Measurements from ENCODE around the gene PMM2.

DNA sequence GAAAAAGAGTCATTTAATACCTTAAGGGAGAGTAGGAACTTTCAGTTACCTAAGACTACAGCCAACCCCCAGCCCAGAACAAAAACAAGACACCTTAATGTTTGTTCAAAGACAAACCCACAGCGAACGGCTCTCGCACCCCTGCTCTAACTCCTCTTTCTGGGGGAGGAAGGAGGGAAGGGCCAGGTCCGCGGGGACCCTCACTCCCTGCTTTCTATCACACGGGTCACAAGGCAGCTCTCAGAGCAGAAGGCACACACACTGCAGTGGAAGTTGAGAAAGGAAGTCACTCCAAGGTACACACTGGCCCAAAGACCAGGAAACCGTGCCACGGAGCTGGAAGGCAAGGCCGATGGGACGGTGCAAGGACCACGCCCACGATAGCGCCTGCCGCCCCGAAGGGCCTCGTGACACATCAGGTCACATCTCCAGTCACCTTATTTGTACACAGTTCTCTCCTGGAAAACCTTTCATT, 94.5 kb downstream of the PMM2 start:
- TF ChIP-seq, protein P1, sequence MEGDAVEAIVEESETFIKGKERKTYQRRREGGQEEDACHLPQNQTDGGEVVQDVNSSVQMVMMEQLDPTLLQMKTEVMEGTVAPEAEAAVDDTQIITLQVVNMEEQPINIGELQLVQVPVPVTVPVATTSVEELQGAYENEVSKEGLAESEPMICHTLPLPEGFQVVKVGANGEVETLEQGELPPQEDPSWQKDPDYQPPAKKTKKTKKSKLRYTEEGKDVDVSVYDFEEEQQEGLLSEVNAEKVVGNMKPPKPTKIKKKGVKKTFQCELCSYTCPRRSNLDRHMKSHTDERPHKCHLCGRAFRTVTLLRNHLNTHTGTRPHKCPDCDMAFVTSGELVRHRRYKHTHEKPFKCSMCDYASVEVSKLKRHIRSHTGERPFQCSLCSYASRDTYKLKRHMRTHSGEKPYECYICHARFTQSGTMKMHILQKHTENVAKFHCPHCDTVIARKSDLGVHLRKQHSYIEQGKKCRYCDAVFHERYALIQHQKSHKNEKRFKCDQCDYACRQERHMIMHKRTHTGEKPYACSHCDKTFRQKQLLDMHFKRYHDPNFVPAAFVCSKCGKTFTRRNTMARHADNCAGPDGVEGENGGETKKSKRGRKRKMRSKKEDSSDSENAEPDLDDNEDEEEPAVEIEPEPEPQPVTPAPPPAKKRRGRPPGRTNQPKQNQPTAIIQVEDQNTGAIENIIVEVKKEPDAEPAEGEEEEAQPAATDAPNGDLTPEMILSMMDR (IDR thresholded peaks at IDR 0.05): no peak
- TF ChIP-seq POLR2AphosphoS5 (IDR thresholded peaks at IDR 0.05): no peak
